HG03280 (cell line): ENCODE data around the gene TGM2.

Experiments used
- ATAC-seq: cut with Tn5 transposase; IDR thresholded peaks from one replicate; pipeline ENCODE4 v1.9.1; 2021; ENCODE audit warnings: mild to moderate bottlenecking, moderate library complexity; ENCODE audit not compliant: unreplicated experiment

The TGM2 gene

GRCh38 chr20:38178065-38178491, 13.0 kb upstream of the TGM2 start:
- ATAC-seq = no peak

GRCh38 chr20:38177201-38177600, 12.1 kb upstream of the TGM2 start:
- no peak for ATAC-seq

DNA sequence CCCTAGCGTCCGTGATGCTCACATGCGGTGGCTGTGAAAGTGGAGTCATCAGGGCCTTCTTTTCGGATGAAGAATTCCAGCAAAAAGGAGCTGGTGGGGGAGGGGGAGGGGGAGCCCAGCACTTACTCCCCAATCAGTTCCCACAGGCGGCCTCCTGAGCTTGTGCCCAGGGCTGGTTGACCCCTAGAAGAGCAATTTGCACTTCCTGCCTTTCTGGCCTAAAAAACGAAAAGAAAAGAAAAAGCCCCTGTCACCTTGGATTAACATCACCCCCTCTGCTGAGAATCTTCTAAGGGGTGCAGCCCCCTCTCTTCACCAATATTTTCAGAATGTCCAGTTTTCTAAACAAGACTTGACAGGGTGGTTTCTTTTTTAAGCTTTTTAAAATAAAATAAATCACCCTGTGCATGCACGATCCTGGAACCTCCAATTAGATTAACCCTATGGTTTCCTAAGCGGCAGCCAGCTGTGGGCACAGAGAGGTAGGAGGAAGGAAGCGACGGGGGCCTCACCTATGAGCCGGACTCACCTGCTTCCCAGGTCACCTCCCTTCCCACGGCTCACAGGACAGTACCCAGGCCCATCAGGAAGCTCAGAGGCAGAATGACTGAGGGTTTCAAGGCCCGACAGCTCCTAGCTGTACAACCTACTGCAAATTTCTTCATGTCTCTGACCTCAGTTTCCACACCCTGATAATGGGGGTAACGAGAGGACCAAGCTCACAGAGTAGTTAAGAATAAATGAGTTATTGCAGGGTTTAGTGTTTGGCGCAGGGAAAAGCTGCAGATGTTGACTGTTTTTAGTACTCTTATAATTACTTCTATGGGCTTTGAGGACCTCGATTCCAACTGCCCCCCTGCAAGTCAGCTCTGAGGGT, 10.5 kb upstream of the TGM2 start:
- no peak for ATAC-seq

DNA sequence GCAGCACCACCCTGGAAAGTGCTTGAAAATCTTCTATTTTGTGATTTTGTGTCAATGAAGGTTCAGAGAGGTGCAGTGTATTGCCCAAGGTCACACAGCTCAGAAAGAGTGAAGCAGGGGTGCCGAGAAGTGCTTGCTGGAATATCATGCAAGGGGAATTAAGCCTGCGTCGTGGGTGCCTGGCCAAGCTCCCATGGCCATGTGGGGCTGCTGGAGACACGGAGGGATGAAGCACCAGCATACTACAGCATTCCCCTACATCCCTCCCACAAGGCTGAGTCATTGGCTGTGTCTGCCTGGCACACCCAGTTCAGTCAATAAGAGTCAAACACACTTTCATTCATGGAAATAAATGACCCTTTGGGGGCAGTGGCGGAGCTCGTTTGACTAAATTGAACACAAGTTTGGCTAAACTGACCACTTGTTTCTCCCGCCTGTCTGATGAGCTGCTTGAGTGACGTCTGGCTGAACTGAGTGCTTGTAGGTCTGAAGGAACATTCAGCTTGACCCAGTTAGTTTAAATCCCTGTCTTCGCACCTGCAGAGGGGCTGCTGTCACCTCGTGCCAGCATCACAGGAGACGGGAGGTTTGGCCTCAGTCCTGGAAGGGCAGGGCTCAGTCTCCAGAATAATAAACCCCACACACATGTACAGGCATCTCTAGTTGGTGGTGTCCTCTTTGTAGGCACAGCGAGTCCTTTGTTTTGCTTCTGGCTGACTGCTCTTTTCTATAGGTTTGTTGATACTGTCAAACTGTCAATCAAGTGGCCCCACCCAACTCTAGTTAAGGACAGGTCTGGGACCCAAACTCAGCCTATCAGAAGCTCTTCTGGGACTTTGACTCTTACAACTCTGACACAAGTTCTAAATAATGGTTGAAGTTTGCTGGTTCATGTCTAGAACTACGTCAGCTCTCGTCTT, 8.4 kb upstream of the TGM2 start:
- no peak for ATAC-seq

DNA sequence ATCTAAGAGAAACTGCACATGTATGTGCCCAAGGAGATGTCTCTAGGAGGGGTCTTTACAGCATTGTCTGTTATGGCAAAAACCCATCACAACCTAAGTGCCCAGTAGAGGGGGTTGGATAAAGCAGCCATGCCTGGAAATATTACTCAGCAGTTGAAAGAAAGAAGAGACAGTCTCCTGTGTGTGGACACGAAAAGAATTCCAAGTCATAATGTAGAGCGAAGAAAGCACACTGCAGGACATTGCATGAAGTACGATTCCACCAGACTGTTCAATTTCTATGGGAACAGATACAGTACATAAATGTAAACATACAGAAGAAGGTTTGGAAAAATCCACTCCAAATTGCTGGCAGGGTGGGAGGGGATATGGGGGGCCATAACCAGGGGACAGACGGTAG, 7.3 kb upstream of the TGM2 start:
- ATAC-seq = no peak

GRCh38 chr20:38171675-38172043, 6.6 kb upstream of the TGM2 start:
- ATAC-seq = no peak

DNA sequence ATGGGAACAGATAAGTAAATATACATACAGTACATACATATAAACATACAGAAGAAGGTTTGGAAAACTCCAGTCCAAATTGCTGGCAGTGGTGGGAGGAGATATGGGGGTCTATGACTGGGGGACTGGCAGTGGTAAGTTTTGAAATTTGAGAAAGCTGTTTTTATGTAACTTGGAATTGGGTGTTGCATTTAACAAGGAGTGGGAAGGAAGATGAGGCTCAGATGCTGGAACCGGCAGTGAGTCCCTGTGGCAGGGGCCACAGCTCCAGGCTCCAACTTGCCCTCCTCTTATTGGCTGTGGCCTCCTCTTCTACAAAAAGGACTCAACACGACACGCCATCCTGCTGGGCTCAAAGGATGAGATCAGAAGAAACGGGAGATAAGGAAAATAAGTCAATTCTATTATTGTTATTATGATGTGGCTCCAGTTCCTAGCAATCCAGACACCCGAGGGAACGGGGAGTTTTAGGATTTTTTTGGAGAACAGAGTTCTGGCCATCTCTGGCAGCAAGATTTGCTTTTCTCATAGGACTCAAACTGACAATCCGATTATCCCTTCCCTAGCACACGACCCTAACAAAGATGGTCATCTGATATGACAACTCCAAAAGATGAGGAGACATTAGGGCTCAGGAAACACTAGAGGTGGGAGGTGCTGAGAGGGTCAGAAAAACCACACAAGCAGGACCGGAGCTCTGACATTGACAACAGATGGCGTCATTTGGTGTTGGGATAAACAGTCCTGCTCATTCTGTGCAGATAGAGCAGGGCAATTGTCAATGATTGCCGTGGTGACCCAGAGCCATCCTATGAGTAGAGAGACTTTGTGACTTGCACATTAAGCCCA, 6.0 kb upstream of the TGM2 start:
- no peak for ATAC-seq

DNA sequence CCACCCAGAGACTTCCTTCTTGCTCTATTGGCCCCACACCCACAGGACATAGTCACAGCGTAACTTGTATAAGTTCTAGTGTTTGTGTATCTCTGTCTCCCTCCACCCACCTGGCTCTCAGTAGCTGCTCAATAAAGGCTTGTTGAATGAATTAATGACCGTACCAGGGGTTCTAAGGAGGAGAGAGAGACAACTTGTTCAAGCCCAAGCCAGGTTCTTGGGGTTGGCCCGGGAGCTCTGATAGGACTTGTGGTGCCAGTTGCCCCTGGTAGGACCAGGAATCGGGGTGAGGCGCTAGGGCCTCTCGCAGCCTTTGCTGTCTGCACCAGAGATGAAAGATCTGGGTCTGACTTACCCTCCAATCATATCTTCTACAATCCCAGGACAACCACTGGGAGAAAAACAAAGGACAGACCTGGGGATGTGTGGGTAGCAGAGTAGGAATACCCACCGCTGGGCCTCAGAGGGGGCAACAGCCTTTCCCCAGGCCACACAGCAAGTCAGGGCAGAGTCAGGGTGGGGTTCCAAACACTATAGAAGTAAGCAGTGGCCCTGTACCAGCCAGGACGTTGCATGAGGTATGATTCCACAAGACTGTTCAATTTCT, 5.3 kb upstream of the TGM2 start:
- no peak for ATAC-seq

DNA sequence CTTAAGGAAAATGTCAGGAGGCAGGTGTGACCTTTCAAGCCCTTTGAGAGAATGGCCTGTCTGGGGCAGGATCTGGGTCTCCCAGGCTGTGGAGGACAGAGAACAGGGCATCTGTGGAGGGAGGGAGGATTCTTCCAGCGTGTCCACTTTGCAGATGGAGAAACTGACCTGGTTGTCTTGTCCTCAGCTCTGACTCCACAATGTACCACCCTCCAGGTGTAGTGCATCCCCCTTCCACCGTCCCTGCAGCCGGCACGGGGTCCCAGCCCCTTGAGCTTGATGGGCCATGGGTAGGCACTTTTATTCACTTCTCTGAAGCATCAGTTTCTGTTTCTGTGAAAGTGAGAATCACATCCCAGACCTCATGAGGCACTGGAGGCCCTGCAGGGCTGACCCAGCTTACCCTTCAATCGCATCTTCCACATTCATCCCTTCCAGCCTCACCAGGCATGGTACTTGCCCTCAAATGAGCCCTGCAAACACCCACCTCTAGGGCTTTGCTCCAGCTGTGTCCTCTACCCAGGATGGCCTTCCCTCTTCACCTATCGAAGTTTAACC, 4.6 kb upstream of the TGM2 start:
- ATAC-seq = no peak

DNA sequence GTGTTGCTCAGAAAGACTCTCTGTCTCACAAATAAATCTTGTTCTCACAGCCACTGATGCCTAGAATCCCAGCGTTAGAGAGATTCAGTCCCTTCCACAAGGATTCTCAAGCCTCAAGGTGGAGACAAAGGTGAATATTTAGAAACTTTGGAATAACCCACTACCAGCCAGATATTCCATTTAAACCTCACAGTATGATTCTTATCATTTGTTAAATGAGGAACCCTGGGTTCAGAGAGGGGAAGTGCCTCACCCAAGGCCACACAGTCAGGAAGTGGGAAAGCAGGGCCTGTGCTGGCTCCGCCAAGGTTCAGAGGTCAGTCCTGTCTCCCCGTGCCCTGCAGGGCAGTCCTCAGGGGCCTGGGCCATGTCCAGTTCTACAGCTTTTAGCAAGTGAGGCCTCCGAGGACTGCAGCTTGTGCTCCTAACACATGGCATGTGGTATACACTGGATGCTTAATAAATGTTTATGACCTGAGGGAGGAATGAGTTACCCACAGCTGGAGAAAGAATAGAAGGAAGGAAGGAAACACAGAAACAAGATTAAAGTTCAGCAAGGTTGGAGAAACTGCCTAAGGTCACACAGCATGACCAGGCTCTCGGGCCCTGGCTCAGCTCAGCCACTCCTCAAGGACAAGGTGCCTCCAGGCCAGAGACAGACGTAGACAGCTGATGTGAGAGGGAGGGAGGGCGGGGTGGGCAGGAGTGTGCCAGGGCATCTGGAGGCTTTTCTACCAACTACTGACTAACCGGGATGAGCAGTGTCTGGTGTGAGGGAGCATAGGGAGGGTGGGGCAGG, 3.9 kb upstream of the TGM2 start:
- ATAC-seq = no peak

DNA sequence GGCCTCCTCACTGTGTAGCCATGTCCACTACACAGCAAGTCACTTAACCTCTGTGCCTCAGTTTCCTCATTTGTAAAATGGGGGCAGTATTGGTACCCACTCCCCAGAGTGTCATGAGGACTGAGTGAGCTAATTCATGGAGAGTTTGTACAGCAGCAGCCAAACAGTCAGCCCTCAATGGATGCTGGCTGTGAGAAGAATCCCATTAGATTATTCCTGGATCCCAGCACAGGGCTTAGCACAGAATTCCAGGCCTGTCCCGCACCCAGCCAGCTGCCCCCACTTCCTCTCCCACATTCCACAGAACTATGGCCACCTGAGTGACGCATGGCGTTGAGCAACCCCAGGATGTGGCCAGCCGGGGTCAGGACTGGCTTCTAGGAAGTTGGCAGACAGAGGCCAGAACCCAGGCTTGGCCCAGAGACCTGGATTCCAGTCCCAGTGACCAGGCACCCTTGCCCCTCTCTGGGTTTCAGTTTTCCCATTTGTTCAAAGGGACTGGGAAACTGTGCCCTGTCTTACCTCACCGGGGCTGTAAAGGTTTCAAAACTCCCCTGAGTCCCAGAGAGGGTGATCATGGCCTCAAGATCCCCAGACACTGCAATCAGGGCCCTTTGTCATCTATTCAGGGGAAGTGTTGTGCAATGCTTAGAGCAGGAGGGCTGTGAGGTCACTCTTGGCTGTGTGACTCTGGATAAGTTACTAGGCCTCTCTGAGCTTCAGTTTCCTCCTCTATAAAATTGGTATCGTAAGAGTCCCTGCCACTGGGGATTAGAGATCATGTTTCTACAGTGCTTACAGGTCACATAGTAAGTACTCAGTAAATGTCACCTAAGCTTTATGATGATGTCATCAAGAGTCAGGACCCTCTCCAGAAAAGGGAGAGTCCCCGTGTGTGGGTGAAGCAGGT, 3.0 kb upstream of the TGM2 start:
- ATAC-seq = no peak

GRCh38 chr20:38167328-38167850, 2.3 kb upstream of the TGM2 start:
- ATAC-seq = no peak

GRCh38 chr20:38166703-38167233, 1.7 kb upstream of the TGM2 start:
- ATAC-seq = no peak

DNA sequence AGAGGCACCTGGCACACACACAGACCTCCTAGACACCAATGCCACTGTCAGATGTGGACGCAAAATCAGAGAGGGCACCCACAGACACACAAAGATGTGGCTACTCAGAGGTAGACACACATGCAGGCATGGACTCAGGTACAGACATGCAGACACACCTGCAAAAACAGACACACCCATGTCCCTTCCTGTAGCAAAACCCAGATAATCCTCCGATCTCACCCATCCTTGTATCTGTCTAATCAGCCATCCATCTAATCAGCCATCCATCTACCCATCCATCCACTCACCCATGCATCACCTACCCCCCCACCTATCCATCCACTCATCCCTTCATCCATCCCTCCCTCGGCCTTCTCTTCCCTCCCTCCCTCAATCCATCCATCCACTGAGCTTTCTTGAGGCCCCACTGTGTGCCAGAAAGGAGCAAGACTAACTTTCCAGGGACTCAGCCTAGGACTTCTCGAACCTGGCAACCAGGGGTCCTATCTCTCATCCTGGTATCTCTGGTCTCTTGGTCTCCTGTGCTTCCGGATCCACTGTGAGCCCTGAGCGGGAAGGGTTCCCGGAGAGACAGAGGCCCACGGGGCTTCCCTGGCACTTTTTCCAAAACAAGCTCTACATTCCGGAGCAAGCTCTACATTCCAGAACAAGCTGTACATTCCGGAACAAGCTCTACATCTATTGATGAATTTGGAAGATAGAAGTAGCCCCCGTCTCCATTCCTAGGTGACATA, 1.1 kb upstream of the TGM2 start:
- no peak for ATAC-seq

DNA sequence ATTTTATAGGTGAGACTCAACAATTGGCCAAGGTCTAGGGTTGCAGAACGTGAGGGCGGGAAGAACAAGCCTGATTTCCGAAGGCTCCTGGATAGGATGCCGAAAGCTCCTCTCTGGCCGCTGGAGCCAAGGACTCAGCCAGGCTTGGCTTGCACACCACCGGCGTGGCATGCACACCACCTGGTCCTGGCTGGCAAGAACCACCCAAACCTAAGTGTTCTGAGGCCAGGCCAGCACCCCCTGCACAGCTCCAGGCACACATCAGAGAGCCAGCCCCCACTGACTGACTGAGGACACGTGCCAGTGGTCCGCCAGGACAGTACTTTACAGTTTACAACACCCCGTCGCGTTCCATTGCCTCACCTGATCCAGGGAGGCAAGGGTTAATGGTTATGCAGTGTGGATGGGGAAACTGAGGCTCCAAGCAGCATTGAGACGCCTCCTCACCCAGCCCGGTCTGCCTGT, 414 bp downstream of the TGM2 start:
- ATAC-seq = no peak

DNA sequence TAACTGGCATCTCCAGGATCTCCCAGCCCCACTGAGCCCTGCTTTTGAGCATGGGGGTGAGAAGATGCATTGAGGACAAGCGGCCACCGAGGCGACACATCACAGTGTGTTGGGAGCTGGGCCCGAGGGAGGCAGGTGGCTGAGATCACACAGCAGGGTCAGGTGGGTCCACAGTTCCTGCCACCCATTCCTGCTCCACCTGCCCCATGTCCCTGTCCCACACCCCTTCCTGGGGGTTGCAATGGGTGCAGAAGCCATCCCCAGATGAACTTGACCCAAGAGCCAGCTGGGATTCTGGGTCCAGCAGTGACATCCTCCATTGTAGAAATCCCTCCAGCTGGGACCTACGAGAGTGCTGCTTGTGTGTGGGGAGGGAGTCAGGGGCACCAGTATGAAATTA, 1.0 kb downstream of the TGM2 start:
- ATAC-seq = no peak
